HepG2 (cell line): ENCODE results near the gene MTG1. TPM values are rescaled to one million over a fixed set of nuclear protein-coding genes. Genes with fewer than 3 reads are reported as not detected.
"Not testable (repeated sequence)": the region's sequence is repeated elsewhere in the genome, so short reads cannot be mapped to it uniquely, and the experiment has no call there.

Source experiments
- ATAC-seq: fragments of 200-7000 bp; cut with Tn5 transposase; 3 replicates; pipeline ENCODE4 v1.9.1; 2020; ENCODE audit warnings: mild to moderate bottlenecking, moderate library complexity
- BruUV-seq: library from RNA; stranded (reverse); fragments of 400-500 nt; replicated peaks from 2 replicates; lab custom pipeline; 2021; lab: Mats Ljungman, UMichigan
- CTCF ChIA-PET: fragments of 300-600 bp; formaldehyde crosslinking; extraction: SDS; loops from one replicate; lab custom pipeline; 2021; ENCODE audit warnings: low total read pairs, inconsistent platforms, low intra/inter-chr PET ratio; lab: Yijun Ruan, JAX
- POLR2A ChIA-PET: fragments of 350-600 bp; sonication (Branson Sonifier 250); formaldehyde crosslinking; loops from one replicate; lab custom pipeline; 2020; ENCODE audit warnings: antibody characterized with exemption, inconsistent platforms; lab: Yijun Ruan, JAX
- DNase-seq: peaks from one replicate; pipeline ENCODE4 v3.0.0-alpha.2; 2015; ENCODE audit warnings: low spot score
- FAIRE-seq: peaks from 3 replicates; lab custom pipeline; 2011; peaks lifted over from hg19 to GRCh38; lab: Jason Lieb, UNC
- H2AFZ ChIP-seq: one replicate; pipeline ENCODE4 v1.6.1; 2011; ENCODE audit warnings: low read length, inconsistent platforms
- H3K27ac ChIP-seq: fragments of 300-600 bp; 3 replicates; pipeline ENCODE4 v1.8.0; 2011; ENCODE audit warnings: mixed run types, mild to moderate bottlenecking, mixed read lengths, low read length, inconsistent platforms; ENCODE audit not compliant: insufficient read depth; ENCODE audit errors: extremely low read length
- H3K27me3 ChIP-seq, 2 experiments: fragments of 200-600 bp in 1 of 2; 2 replicates in 1 of 2; 3 replicates in 1 of 2; pipeline versions ENCODE4 v1.6.0 to v1.8.0; 2011; ENCODE audit warnings: low read length in 2 of 2, mild to moderate bottlenecking in 2 of 2, moderate library complexity in 2 of 2, inconsistent platforms in 1 of 2; ENCODE audit not compliant: insufficient read depth in 2 of 2, control insufficient read depth in 1 of 2
- H3K36me3 ChIP-seq, 2 experiments: fragments of 200-600 bp in 1 of 2; replicated peaks in 1 of 2; 2 replicates in 1 of 2; 3 replicates in 1 of 2; pipeline versions ENCODE4 v1.5.1 to v1.8.0; 2011; ENCODE audit warnings: low read length in 2 of 2, inconsistent platforms in 1 of 2; ENCODE audit not compliant: insufficient read depth in 2 of 2, control insufficient read depth in 1 of 2
- H3K4me1 ChIP-seq: 2 replicates; pipeline ENCODE4 v1.5.1; 2012; ENCODE audit warnings: low read length, inconsistent platforms; ENCODE audit not compliant: insufficient read depth
- H3K4me2 ChIP-seq: 2 replicates; pipeline ENCODE4 v1.6.0; 2011; ENCODE audit warnings: low read depth, low read length, inconsistent platforms
- H3K4me3 ChIP-seq, 3 experiments: fragments of 200-600 bp in 1 of 3; sonication (generic), shearing (Covaris generic) in 1 of 3; replicated peaks in 1 of 3; 2 replicates each; pipeline ENCODE4 v1.5.1; 2011 to 2016; ENCODE audit warnings: low read length in 3 of 3, inconsistent platforms in 2 of 3, low read depth in 2 of 3, mild to moderate bottlenecking in 2 of 3, control low read depth in 1 of 3, mixed read lengths in 1 of 3; ENCODE audit not compliant: insufficient read depth in 1 of 3
- H3K79me2 ChIP-seq: one replicate; pipeline ENCODE4 v1.6.1; 2011; ENCODE audit warnings: low read length, inconsistent platforms; ENCODE audit not compliant: insufficient read depth
- H3K9ac ChIP-seq: 2 replicates; pipeline ENCODE4 v1.6.0; 2011; ENCODE audit warnings: mild to moderate bottlenecking, low read depth, low read length, inconsistent platforms; ENCODE audit not compliant: insufficient read depth
- H3K9me3 ChIP-seq: 2 replicates; pipeline ENCODE4 v1.5.1; 2012; ENCODE audit warnings: mild to moderate bottlenecking, low read length
- H4K20me1 ChIP-seq: 2 replicates; pipeline ENCODE4 v1.6.0; 2011; ENCODE audit warnings: inconsistent platforms, mild to moderate bottlenecking, low read length, moderate library complexity; ENCODE audit not compliant: insufficient read depth
- AGO2 ChIP-seq: fragments of 200-400 bp; formaldehyde crosslinking; optimal IDR thresholded peaks from 2 replicates; pipeline ENCODE3; 2017; ENCODE audit warnings: mild to moderate bottlenecking, low read depth, low read length, moderate library complexity
- HNRNPL ChIP-seq: fragments of 200-400 bp; formaldehyde crosslinking; IDR thresholded peaks from 2 replicates; pipeline ENCODE4 v1.6.1; 2017; ENCODE audit warnings: mild to moderate bottlenecking, low read depth, low read length
- PLRG1 ChIP-seq: fragments of 450-650 bp; conservative IDR thresholded peaks from 2 replicates; pipeline ENCODE4 v1.6.1; 2016
- RBFOX2 ChIP-seq: fragments of 200-400 bp; formaldehyde crosslinking; IDR thresholded peaks from 2 replicates; pipeline ENCODE4 v1.6.1; 2017; ENCODE audit warnings: low read depth, mild to moderate bottlenecking, low read length
- WGBS: methylation state at CpG from one replicate; pipeline ENCODE4 v1.1.6; 2017; ENCODE audit warnings: low lambda C conversion rate; 5-methylcytosine and 5-hydroxymethylcytosine counted together
- in situ Hi-C: cut with HindIII; loops from 2 replicates; pipeline ENCODE4 v1.10.0; 2017; ENCODE audit warnings: low pct_unique_long_range_greater_than_20kb; ENCODE audit not compliant: extremely low pct_ligation_motif_present
- intact Hi-C: fragments of 100-400 bp; cut with micrococcal nuclease; formaldehyde crosslinking; loops from one replicate; pipeline ENCODE4 v1.10.0; 2022; ENCODE audit not compliant: unreplicated experiment
- polyA plus RNA-seq, 8 experiments: library from polyadenylated mRNA; depleted of rRNA in 3 of 8; stranded (reverse) in 7 of 8; unstranded in 1 of 8; fragments of >200 nt; fragmentation: Illumina TruSeq in 4 of 8; extraction: Trizol in 4 of 8; gene quantifications; 2 replicates each; pipeline versions ENCODE4 v1.2.1 to v1.2.3, GENCODE V29; 2011 to 2016; ENCODE audit warnings: low read depth in 4 of 8, missing spikeins in 1 of 8, mixed read lengths in 1 of 8; ENCODE audit not compliant: insufficient read depth in 1 of 8
- total RNA-seq, 5 experiments: library from RNA; depleted of rRNA; stranded (reverse); fragments of >200 nt; fragmentation: Illumina TruSeq; extraction: Trizol; gene quantifications; 2 replicates each; pipeline ENCODE4 v1.2.3, GENCODE V29; 2016; ENCODE audit warnings: low read depth in 1 of 5

The MTG1 gene
- total and polyA plus RNA-seq, 2 of the 13 experiments (the other 11 are each of a cell fraction or from before 2014, with no cell fraction given) = 42.0 to 103 TPM

DNA sequence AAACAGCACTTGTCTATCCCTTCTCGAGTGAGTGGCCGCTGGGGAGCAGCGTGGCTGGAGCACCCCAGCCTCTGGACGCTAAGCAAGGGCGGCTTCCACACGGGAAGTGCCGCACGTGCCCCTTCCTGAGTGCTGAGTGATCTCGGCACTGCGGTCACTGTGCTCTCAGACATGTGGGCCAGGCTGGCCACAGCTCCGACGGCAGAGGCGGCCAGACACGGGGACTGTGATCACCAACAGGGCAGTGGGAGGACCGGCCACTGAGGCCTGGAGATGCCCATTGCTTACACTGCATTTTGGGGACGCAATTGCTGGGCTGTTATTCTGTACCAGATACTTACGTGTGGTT lies 27.9 kb upstream of the MTG1 start:
- Histone ChIP-seq H3K4me3 (no peak overlapping the region), H3K4me2 (no peak overlapping the region), H3K9ac (no peak overlapping the region), H4K20me1 (no peaks in the 10 kb centered on the region), H3K79me2 (no peaks in the 10 kb centered on the region), H3K4me1 (no peaks in the 10 kb centered on the region), H3K9me3 (no peaks in the 10 kb centered on the region), H3K27me3 (no peaks in the 10 kb centered on the region), H3K36me3 (peaks cover 38 to 73% of the 10 kb centered on the region in 2 experiments), H2AFZ (no peak overlapping the region), H3K27ac (no peak overlapping the region)
- WGBS = 90% methylated on average over 13 of the region's 17 CpGs
- DNase-seq = no peak
- intact Hi-C loops = no loop called here
- in situ Hi-C loops = no loop called here
- FAIRE-seq = no peak
- ChIA-PET POLR2A (no interaction called here), CTCF (no interaction called here)
- TF ChIP-seq PLRG1 = no peak
- peak; percentile 36; the same call in 1 of the 2 replicates for TF ChIP-seq RBFOX2
- ATAC-seq = no peak
- no TSS peak for BruUV-seq

DNA sequence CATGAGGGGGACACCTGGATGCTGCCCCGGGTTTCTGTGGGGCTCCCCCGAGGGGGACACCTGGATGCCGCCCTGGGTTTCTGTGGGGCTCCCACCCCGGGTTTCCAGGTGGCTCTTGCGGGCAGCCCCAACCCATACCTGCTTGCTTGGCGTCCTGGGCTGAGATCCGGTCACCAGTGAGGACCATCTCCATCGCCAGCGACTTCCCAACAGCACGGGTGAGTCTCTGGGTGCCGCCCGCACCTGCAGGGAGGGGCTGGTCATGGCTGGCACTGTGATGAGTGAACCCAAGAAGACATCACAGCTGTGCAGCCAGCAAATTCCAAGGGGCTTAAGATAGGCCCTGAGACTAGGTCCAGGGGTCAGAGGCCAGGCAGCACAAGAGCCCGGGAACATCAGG lies 27.2 kb upstream of the MTG1 start:
- peaks cover 6% of the 10 kb centered on the region for H3K4me1 ChIP-seq
- H3K9ac ChIP-seq = no peak overlapping the region
- no peak for ATAC-seq
- peak; percentile 37 for TF ChIP-seq AGO2
- no peak for TF ChIP-seq HNRNPL
- H3K27ac ChIP-seq = no peak overlapping the region
- no TSS peak for BruUV-seq
- H3K4me3 ChIP-seq = no peak overlapping the region
- no peak for DNase-seq
- no peak for FAIRE-seq
- H3K4me2 ChIP-seq = no peak overlapping the region
- no peaks in the 10 kb centered on the region for H3K79me2 ChIP-seq
- H2AFZ ChIP-seq = no peak overlapping the region
- no peaks in the 10 kb centered on the region for H4K20me1 ChIP-seq
- POLR2A ChIA-PET = no interaction called here
- 100% methylated on average over 2 of the region's 13 CpGs for WGBS
- CTCF ChIA-PET = no interaction called here
- no peaks in the 10 kb centered on the region for H3K27me3 ChIP-seq
- intact Hi-C loops = no loop called here
- peaks cover 39 to 75% of the 10 kb centered on the region in 2 experiments for H3K36me3 ChIP-seq
- no peaks in the 10 kb centered on the region for H3K9me3 ChIP-seq
- in situ Hi-C loops = no loop called here

DNA sequence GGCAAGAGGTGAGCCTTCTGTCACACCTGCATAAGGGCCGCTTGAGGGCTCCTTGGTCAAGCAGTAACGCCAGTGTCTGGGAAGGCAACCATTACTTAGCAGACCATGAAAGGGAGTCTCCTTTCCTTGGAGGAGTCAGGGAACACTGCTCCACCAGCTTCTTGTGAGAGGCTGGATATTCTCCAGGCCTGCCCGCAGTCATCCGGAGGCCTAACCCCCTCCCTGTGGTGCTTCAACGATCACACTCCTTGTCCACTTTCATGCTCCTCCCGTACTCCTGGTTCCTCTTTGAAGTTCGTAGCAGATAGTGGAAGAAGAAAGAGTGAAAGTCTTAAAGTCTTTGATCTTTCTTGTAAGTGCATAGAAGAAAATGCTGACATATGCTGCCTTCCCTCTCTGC lies 26.5 kb upstream of the MTG1 start:
- in situ Hi-C loops, intact Hi-C loops, H3K79me2 ChIP-seq, H3K27ac ChIP-seq, H3K9ac ChIP-seq, BruUV-seq, H3K4me2 ChIP-seq, H3K27me3 ChIP-seq, FAIRE-seq, ATAC-seq, H4K20me1 ChIP-seq, H3K4me3 ChIP-seq, CTCF ChIA-PET, H3K9me3 ChIP-seq, H2AFZ ChIP-seq, DNase-seq: not testable (repeated sequence)
- H3K4me1 ChIP-seq = peaks cover 12% of the 10 kb centered on the region
- peaks cover 39 to 68% of the 10 kb centered on the region in 2 experiments for H3K36me3 ChIP-seq
- POLR2A ChIA-PET = interaction anchor here (1.4 to 2.8 kb wide), 2 partner anchors 9 to 11 kb away, joined by 4 to 12 read pairs; partner anchors contain the start of gene FUOM
- 100% methylated on average over 1 of the region's 7 CpGs for WGBS
